Natural killer cell treated with Interleukin-12 subunit alpha and Interleukin-12 subunit beta and Interleukin-15 and Interleukin-18, amount 100 ng/mL, for 72 hours (primary cell): ENCODE results near the gene RHEBL1. TPM values are rescaled to one million over a fixed set of nuclear protein-coding genes. Genes with fewer than 3 reads are reported as not detected.

ENCODE experiments used
- ATAC-seq, 2 donors: fragments of 150-1000 bp; cut with Tn5 transposase in 1 of 2; sonication (Bioruptor Pico), chemical (Tn5 transposase) in 1 of 2; 2 replicates each; pipeline ENCODE4 v1.10.0; 2021
- DNase-seq: peaks from one replicate; pipeline ENCODE4 v3.0.0; 2022; ENCODE audit warnings: low spot score
- H3K27ac Mint-ChIP-seq, 2 donors: 1 replicate in 1 of 2; 2 replicates in 1 of 2; pipeline ENCODE4 v1.8.0; 2022; ENCODE audit warnings: mixed read lengths in 2 of 2, mild to moderate bottlenecking in 1 of 2, moderate library complexity in 1 of 2
- H3K27me3 Mint-ChIP-seq, 2 donors: 1 replicate in 1 of 2; 2 replicates in 1 of 2; pipeline ENCODE4 v1.8.0; 2022; ENCODE audit warnings: mixed read lengths in 2 of 2
- H3K36me3 Mint-ChIP-seq: one replicate; pipeline ENCODE4 v1.8.0; 2022; ENCODE audit warnings: mixed read lengths
- H3K4me1 Mint-ChIP-seq, 2 donors: 1 replicate in 1 of 2; 2 replicates in 1 of 2; pipeline ENCODE4 v1.8.0; 2022; ENCODE audit warnings: low read depth in 2 of 2, mixed read lengths in 2 of 2, mild to moderate bottlenecking in 1 of 2
- H3K4me3 Mint-ChIP-seq: one replicate; pipeline ENCODE4 v1.8.0; 2022; ENCODE audit warnings: mixed read lengths
- H3K9me3 Mint-ChIP-seq: 2 replicates; pipeline ENCODE4 v1.8.0; 2022; ENCODE audit warnings: mixed read lengths
- total RNA-seq, 2 donors: library from RNA; stranded (reverse); gene quantifications; one replicate each; pipeline ENCODE4 v1.2.3, GENCODE V29; 2022

RHEBL1 gene
- total RNA-seq, 2 donors from 2014 or later, result 21.9 to 28.9 TPM

- Mint-ChIP-seq H3K9me3 (no peaks in the 10 kb centered on the region), H3K27me3 (peaks cover 24 to 32% of the 10 kb centered on the region in 2 donors), H3K4me3 (peak within 1 kb of the TSS; percentile 30), H3K4me1 (peaks cover 22 to 36% of the 10 kb centered on the region in 2 donors), H3K36me3 (peaks cover 7% of the 10 kb centered on the region), H3K27ac (peak within 1 kb of the TSS in 1 of 2 donors; percentile 36)
- no peak for DNase-seq
- no peak for ATAC-seq
These were observed 24.6 kb upstream of the RHEBL1 start, which contains the start of gene DHH for GRCh38 chr12:49094160-49094974. Gene DHH (minus strand): TSS chr12:49094801. CDS start chr12:49094512, 289 bp downstream.

GRCh38 chr12:49093792-49094159 lies 24.0 kb upstream of the RHEBL1 start:
- Mint-ChIP-seq H3K4me3 (peak overlapping the region; percentile 30), H3K9me3 (no peaks in the 10 kb centered on the region), H3K4me1 (peaks cover 24 to 41% of the 10 kb centered on the region in 2 donors), H3K27me3 (peaks cover 24 to 32% of the 10 kb centered on the region in 2 donors), H3K27ac (no peak overlapping the region), H3K36me3 (peaks cover 7% of the 10 kb centered on the region)
- ATAC-seq (no peak), DNase-seq (no peak)

- Mint-ChIP-seq H3K4me3 (no peak overlapping the region), H3K4me1 (peaks cover 33 to 49% of the 10 kb centered on the region in 2 donors), H3K27ac (no peak overlapping the region), H3K36me3 (peaks cover 7% of the 10 kb centered on the region), H3K27me3 (peaks cover 24 to 32% of the 10 kb centered on the region in 2 donors), H3K9me3 (no peaks in the 10 kb centered on the region)
- DNase-seq (no peak), ATAC-seq (no peak)
These were observed 23.1 kb upstream of the RHEBL1 start for GRCh38 chr12:49092816-49093406.

GRCh38 chr12:49092086-49092815 lies 22.5 kb upstream of the RHEBL1 start:
- no peak overlapping the region for H3K27ac Mint-ChIP-seq

GRCh38 chr12:49091836-49092085 lies 22.0 kb upstream of the RHEBL1 start:
- DNase-seq, result no peak
- Mint-ChIP-seq H3K27ac (no peak overlapping the region), H3K4me3 (peak overlapping the region; percentile 85), H3K9me3 (no peaks in the 10 kb centered on the region), H3K4me1 (peaks cover 39 to 53% of the 10 kb centered on the region in 2 donors), H3K27me3 (peaks cover 24 to 34% of the 10 kb centered on the region in 2 donors), H3K36me3 (peaks cover 7% of the 10 kb centered on the region)
- ATAC-seq, result no peak

More at GRCh38 chr12:49092086-49092815, 22.5 kb upstream of the RHEBL1 start:
- no peak for DNase-seq
- H3K36me3 Mint-ChIP-seq, result peaks cover 7% of the 10 kb centered on the region
- H3K4me1 Mint-ChIP-seq, result peaks cover 39 to 53% of the 10 kb centered on the region in 2 donors
- no peak for ATAC-seq
- H3K9me3 Mint-ChIP-seq, result no peaks in the 10 kb centered on the region
- peak overlapping the region; percentile 34 for H3K4me3 Mint-ChIP-seq
- H3K27me3 Mint-ChIP-seq, result peaks cover 24 to 32% of the 10 kb centered on the region in 2 donors

- DNase-seq, result no peak
These were observed 21.5 kb upstream of the RHEBL1 start for GRCh38 chr12:49091056-49091835.

GRCh38 chr12:49089821-49090773 lies 20.3 kb upstream of the RHEBL1 start:
- Mint-ChIP-seq H3K9me3 (no peaks in the 10 kb centered on the region), H3K27me3 (peaks cover 22 to 35% of the 10 kb centered on the region in 2 donors), H3K36me3 (no peaks in the 10 kb centered on the region), H3K4me3 (peak overlapping the region; percentile 85), H3K27ac (peak overlapping the region in 1 of 2 donors; percentile 46), H3K4me1 (peaks cover 36 to 51% of the 10 kb centered on the region in 2 donors)
- peak; percentile 51 to 60 for ATAC-seq
- DNase-seq, result peak; percentile 75

More at GRCh38 chr12:49091056-49091835, 21.5 kb upstream of the RHEBL1 start:
- Mint-ChIP-seq H3K36me3 (peaks cover 7% of the 10 kb centered on the region), H3K27ac (peak overlapping the region in 1 of 2 donors; percentile 46), H3K4me1 (peaks cover 39 to 55% of the 10 kb centered on the region in 2 donors), H3K4me3 (peak overlapping the region; percentile 85), H3K9me3 (no peaks in the 10 kb centered on the region), H3K27me3 (peaks cover 26 to 39% of the 10 kb centered on the region in 2 donors)
- ATAC-seq, result no peak

- peak overlapping the region; percentile 62 for H3K4me3 Mint-ChIP-seq
- H3K27me3 Mint-ChIP-seq, result peaks cover 17 to 29% of the 10 kb centered on the region in 2 donors
These were observed 19.2 kb upstream of the RHEBL1 start for GRCh38 chr12:49088932-49089330.

GRCh38 chr12:49088150-49088931 lies 18.6 kb upstream of the RHEBL1 start:
- Mint-ChIP-seq H3K9me3 (no peaks in the 10 kb centered on the region), H3K27ac (peak overlapping the region in 1 of 2 donors; percentile 18)

More at GRCh38 chr12:49088932-49089330, 19.2 kb upstream of the RHEBL1 start:
- Mint-ChIP-seq H3K4me1 (peaks cover 33 to 47% of the 10 kb centered on the region in 2 donors), H3K9me3 (no peaks in the 10 kb centered on the region), H3K27ac (no peak overlapping the region), H3K36me3 (no peaks in the 10 kb centered on the region)
- no peak for ATAC-seq
- DNase-seq, result no peak

GRCh38 chr12:49086116-49086515 lies 16.3 kb upstream of the RHEBL1 start:
- Mint-ChIP-seq H3K27ac (peak overlapping the region in 1 of 2 donors; percentile 13), H3K9me3 (no peaks in the 10 kb centered on the region), H3K27me3 (peaks cover 9 to 18% of the 10 kb centered on the region in 2 donors), H3K36me3 (no peaks in the 10 kb centered on the region), H3K4me1 (peaks cover 30 to 32% of the 10 kb centered on the region in 2 donors), H3K4me3 (no peak overlapping the region)
- ATAC-seq (no peak), DNase-seq (no peak)

More at GRCh38 chr12:49088150-49088931, 18.6 kb upstream of the RHEBL1 start:
- ATAC-seq, result peak; percentile 92 to 93
- Mint-ChIP-seq H3K27me3 (peaks cover 12 to 23% of the 10 kb centered on the region in 2 donors), H3K4me1 (peaks cover 33 to 42% of the 10 kb centered on the region in 2 donors), H3K36me3 (no peaks in the 10 kb centered on the region), H3K4me3 (peak overlapping the region; percentile 62)
- DNase-seq, result peak; percentile 86

- Mint-ChIP-seq H3K36me3 (no peaks in the 10 kb centered on the region), H3K4me3 (no peak overlapping the region), H3K9me3 (no peaks in the 10 kb centered on the region), H3K4me1 (peaks cover 18 to 20% of the 10 kb centered on the region in 2 donors), H3K27ac (no peak overlapping the region), H3K27me3 (peaks cover 5 to 8% of the 10 kb centered on the region in 2 donors)
- ATAC-seq, result no peak
- no peak for DNase-seq
These were observed 14.7 kb upstream of the RHEBL1 start for GRCh38 chr12:49084438-49084837.
